ENCODE data around the gene ARRDC1.

DNA sequence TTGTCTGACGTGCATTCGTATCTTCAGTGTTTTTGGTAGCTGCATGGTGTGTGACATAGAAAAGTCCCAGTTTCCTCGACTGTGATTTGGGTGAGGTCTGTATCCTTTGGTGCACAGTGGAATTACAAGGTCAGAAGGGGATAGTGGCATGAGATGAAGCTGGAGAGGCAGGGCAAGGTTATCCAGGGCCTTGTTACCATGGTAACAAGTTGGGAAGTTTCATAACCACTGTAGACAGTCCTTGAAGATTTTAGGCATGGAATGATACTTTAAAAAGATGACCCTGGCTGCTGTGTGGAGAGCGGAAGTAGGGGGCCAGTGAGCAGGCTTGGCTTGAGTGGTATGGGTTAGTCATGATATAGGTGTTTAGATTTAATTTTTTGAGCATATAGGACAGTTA lies 25.2 kb downstream of the ARRDC1 start:
- TF ChIP-seq, protein P1, sequence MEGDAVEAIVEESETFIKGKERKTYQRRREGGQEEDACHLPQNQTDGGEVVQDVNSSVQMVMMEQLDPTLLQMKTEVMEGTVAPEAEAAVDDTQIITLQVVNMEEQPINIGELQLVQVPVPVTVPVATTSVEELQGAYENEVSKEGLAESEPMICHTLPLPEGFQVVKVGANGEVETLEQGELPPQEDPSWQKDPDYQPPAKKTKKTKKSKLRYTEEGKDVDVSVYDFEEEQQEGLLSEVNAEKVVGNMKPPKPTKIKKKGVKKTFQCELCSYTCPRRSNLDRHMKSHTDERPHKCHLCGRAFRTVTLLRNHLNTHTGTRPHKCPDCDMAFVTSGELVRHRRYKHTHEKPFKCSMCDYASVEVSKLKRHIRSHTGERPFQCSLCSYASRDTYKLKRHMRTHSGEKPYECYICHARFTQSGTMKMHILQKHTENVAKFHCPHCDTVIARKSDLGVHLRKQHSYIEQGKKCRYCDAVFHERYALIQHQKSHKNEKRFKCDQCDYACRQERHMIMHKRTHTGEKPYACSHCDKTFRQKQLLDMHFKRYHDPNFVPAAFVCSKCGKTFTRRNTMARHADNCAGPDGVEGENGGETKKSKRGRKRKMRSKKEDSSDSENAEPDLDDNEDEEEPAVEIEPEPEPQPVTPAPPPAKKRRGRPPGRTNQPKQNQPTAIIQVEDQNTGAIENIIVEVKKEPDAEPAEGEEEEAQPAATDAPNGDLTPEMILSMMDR (IDR thresholded peaks at IDR 0.05): no peak
- TF ChIP-seq EZH2phosphoT487 (IDR thresholded peaks at IDR 0.05) (no peak), EZH2 (IDR thresholded peaks at IDR 0.05) (no peak)
